Nephron (organoid): Measurements from ENCODE around the gene NOL6.

Source experiments
- H3K27ac Mint-ChIP-seq, 3 experiments: 2 replicates each; pipeline ENCODE4 v1.8.0; 2020; ENCODE audit warnings: mixed read lengths in 3 of 3, mild to moderate bottlenecking in 2 of 3, moderate library complexity in 1 of 3
- H3K27me3 Mint-ChIP-seq: 2 replicates; pipeline ENCODE4 v1.8.0; 2021; ENCODE audit warnings: low read depth, mild to moderate bottlenecking, moderate library complexity, mixed read lengths
- H3K36me3 Mint-ChIP-seq: 2 replicates; pipeline ENCODE4 v1.8.0; 2020; ENCODE audit warnings: low read depth, mixed read lengths
- H3K4me1 Mint-ChIP-seq: 2 replicates; pipeline ENCODE4 v1.8.0; 2020; ENCODE audit warnings: mixed read lengths
- H3K4me3 Mint-ChIP-seq, 3 experiments: 2 replicates each; pipeline ENCODE4 v1.8.0; 2020; ENCODE audit warnings: mild to moderate bottlenecking in 3 of 3, mixed read lengths in 3 of 3, moderate library complexity in 2 of 3
- H3K9me3 Mint-ChIP-seq: 2 replicates; pipeline ENCODE4 v1.8.0; 2020; ENCODE audit warnings: mixed read lengths
- TF ChIP-seq, protein P1 (sequence below), 3 experiments: fragments of 200-600 bp; sonication (generic); IDR thresholded peaks; one replicate each; pipeline ENCODE4 v1.5.0; 2021; ENCODE audit warnings: antibody characterized with exemption in 3 of 3; ENCODE audit not compliant: unreplicated experiment in 3 of 3

The NOL6 gene

DNA sequence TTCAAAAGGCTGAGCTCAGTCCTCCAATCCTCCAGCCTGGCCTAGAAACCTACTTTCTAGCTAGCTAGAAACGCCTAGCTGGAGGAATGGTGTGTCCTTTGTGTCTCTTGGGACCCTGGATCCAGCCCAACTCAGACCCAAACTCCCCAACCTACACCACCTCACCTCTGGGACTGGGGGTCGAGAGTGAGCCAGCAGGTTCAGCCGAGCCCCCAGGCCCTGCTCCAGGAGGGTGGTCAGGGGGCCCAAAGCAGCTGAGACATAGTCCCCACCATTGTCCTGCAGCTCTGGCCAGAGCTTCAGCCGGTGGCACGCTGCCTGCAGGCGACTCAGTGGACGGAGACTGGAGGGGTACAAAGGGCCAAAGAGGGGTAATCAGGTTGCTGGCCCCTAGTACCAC, 6.2 kb downstream of the NOL6 start:
- no peaks in the 10 kb centered on the region for H3K9me3 Mint-ChIP-seq
- no peaks in the 10 kb centered on the region for H3K27me3 Mint-ChIP-seq
- H3K4me3 Mint-ChIP-seq, result no peak overlapping the region
- peaks cover 43% of the 10 kb centered on the region for H3K36me3 Mint-ChIP-seq
- H3K4me1 Mint-ChIP-seq, result no peaks in the 10 kb centered on the region
- H3K27ac Mint-ChIP-seq, result no peak overlapping the region
- TF ChIP-seq, protein P1, sequence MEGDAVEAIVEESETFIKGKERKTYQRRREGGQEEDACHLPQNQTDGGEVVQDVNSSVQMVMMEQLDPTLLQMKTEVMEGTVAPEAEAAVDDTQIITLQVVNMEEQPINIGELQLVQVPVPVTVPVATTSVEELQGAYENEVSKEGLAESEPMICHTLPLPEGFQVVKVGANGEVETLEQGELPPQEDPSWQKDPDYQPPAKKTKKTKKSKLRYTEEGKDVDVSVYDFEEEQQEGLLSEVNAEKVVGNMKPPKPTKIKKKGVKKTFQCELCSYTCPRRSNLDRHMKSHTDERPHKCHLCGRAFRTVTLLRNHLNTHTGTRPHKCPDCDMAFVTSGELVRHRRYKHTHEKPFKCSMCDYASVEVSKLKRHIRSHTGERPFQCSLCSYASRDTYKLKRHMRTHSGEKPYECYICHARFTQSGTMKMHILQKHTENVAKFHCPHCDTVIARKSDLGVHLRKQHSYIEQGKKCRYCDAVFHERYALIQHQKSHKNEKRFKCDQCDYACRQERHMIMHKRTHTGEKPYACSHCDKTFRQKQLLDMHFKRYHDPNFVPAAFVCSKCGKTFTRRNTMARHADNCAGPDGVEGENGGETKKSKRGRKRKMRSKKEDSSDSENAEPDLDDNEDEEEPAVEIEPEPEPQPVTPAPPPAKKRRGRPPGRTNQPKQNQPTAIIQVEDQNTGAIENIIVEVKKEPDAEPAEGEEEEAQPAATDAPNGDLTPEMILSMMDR (IDR thresholded peaks at IDR 0.05; ENCODE audit: unreplicated experiment in 3 of 3), result no peak

DNA sequence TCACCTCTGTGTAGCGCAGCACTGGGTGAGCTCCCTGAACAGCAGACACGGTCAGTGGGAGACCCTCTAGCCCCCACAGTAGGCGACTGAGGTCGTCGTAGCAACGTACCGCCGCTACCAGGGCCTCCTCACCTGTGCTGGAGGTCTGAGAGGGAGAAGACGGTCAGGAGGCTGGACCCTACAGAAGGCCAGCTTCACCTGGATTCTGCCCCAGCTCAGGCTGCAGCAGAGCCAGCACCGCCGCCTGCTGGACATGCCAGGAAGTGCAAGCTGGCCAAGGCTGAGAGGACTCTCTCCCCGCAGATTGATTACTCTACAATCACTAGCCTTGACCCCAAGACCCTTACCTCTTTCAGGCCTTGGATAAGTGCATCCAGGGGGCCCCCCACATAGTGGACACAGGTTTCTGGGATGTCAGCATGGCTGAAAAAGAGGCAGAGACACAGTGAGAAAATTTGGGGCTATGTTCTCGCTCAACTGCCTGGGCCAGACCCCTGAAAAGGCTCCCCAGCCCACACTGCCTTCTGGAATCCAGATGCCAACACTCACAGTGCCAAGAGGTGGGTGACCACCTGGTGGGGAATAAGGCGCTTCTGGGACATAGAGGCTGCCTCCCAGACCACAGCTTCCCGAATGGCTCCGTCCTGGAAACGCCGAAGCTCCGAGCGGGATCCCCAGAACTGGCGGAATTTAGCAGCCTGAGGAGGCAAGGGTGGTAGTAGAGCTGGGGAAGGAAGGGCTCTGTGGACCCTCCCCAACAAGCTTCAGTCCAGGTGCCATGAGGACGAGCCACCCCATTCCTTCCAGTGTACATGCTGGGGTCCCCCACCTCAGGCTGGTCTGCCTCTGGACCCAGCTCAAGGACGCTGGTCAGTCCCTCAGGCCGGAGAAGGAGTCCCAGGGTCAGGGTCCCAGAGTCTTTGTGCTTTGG, 6.9 kb downstream of the NOL6 start:
- peaks cover 48% of the 10 kb centered on the region for H3K36me3 Mint-ChIP-seq
- no peaks in the 10 kb centered on the region for H3K4me1 Mint-ChIP-seq
- no peak overlapping the region for H3K4me3 Mint-ChIP-seq
- H3K27me3 Mint-ChIP-seq, result no peaks in the 10 kb centered on the region
- no peaks in the 10 kb centered on the region for H3K9me3 Mint-ChIP-seq
- TF ChIP-seq, protein P1 (IDR thresholded peaks at IDR 0.05; ENCODE audit: unreplicated experiment in 3 of 3), result peak; percentile 96 to 97 (median 96)
- no peak overlapping the region for H3K27ac Mint-ChIP-seq

DNA sequence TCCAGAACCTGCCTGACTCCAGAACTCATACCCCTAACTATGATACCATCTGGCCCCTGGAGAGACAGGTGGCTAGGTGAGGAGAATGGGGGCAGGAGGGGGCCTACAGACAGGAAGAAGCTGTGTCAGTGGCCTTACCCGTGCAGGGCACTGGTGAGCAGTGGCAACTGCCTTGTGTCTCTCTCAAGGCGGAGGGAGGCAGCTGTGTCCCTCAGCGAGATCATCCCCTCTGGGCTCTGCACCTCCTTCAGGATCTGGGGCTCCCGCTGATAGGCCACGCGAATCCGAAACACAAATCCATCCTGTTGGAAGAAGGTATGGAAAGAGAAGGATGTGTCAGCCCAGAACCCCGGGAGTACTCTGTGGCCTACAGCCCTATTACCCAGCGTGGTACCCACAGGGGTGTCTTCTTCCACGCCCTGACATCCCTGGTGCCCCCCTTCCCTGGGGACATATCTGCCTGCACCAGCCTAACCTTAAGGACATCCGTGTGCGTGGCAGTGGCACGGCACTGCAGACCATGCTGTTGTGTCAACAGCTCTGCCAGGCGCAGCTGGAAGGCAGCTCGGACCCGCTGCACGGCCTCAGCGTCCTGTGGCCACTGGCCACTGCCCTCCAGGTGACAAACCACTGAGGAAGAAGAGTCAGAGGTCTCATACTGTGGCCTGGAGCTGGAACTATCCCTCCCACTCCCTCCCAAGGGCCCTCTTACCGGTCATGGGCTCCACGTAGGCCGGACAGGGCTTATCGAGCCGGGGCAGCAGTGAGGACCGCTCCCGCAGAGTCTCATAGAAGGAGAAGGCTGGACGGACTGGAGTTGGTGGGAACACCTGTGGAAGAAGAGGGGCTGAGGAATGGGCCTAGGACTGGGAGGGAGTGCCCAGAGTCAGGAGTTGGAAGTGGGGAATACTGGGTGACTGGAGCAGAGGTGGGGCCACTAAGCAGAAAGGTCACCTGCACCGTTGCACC, 7.8 kb downstream of the NOL6 start:
- TF ChIP-seq, protein P1 (IDR thresholded peaks at IDR 0.05; ENCODE audit: unreplicated experiment in 3 of 3), result no peak
- Mint-ChIP-seq H3K27me3 (no peaks in the 10 kb centered on the region), H3K36me3 (peaks cover 43% of the 10 kb centered on the region), H3K4me1 (no peaks in the 10 kb centered on the region), H3K9me3 (no peaks in the 10 kb centered on the region), H3K4me3 (no peak overlapping the region), H3K27ac (no peak overlapping the region)

DNA sequence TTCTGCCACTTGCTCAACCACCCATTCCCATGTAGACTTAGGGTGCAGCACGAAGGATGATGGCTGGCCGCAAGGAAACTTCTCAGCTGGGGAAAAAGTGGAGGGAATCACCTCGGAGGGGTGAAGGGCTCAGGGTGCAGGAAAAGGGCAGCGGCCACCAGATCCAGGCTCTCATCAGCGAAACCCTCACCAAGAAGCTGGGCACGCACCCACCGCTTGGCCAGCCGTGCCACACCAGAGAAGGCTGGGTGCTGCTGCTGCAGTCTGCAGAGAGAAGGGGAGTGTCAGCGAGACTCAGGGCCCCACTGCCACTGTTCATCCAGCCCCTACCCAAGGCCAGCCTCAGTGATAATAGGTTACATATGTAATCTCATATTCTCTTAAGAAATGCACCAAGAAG, 8.6 kb downstream of the NOL6 start:
- no peaks in the 10 kb centered on the region for H3K27me3 Mint-ChIP-seq
- H3K36me3 Mint-ChIP-seq, result peaks cover 40% of the 10 kb centered on the region
- no peaks in the 10 kb centered on the region for H3K4me1 Mint-ChIP-seq
- H3K4me3 Mint-ChIP-seq, result no peak overlapping the region
- H3K9me3 Mint-ChIP-seq, result no peaks in the 10 kb centered on the region
- no peak overlapping the region for H3K27ac Mint-ChIP-seq
- TF ChIP-seq, protein P1 (IDR thresholded peaks at IDR 0.05; ENCODE audit: unreplicated experiment in 3 of 3), result no peak

DNA sequence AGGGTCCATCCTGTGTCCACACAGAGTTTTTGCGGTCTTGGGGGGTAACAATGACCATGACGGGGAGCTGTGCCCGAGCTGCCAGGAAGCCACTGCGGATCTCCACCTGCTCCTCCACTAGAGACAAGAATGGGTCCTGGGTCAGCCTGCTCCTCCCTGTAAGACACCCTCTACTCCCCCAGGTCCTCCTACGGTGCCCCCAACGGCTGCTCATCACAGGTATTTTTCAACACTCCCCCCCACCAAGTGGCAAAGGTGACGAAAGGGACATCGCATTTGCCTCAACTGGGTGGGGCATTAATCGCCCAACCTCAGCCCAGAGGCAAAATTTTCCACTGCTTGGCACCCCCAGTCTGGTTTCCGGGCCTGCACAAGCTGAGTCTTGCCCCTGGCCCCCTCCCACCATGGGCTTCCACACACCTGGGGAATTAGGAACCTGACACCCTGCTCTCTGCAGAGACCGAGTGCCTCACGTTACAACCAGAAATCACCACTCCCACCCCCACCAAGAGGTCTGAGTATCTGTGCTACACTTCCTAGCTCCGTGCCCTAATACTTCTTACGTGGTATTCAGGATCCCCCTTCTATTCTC, 9.6 kb downstream of the NOL6 start:
- Mint-ChIP-seq H3K27me3 (no peaks in the 10 kb centered on the region), H3K9me3 (no peaks in the 10 kb centered on the region), H3K4me1 (no peaks in the 10 kb centered on the region), H3K4me3 (no peak overlapping the region), H3K36me3 (peaks cover 33% of the 10 kb centered on the region), H3K27ac (no peak overlapping the region)
- TF ChIP-seq, protein P1 (IDR thresholded peaks at IDR 0.05; ENCODE audit: unreplicated experiment in 3 of 3), result no peak
